ENCODE data around the gene RRP8. TPM values are rescaled to one million over a fixed set of nuclear protein-coding genes. Genes with fewer than 3 reads are reported as not detected.

RRP8 gene
- total and polyA plus RNA-seq, 8 donors: 1.8 to 23.1 (median 14.8) TPM

DNA sequence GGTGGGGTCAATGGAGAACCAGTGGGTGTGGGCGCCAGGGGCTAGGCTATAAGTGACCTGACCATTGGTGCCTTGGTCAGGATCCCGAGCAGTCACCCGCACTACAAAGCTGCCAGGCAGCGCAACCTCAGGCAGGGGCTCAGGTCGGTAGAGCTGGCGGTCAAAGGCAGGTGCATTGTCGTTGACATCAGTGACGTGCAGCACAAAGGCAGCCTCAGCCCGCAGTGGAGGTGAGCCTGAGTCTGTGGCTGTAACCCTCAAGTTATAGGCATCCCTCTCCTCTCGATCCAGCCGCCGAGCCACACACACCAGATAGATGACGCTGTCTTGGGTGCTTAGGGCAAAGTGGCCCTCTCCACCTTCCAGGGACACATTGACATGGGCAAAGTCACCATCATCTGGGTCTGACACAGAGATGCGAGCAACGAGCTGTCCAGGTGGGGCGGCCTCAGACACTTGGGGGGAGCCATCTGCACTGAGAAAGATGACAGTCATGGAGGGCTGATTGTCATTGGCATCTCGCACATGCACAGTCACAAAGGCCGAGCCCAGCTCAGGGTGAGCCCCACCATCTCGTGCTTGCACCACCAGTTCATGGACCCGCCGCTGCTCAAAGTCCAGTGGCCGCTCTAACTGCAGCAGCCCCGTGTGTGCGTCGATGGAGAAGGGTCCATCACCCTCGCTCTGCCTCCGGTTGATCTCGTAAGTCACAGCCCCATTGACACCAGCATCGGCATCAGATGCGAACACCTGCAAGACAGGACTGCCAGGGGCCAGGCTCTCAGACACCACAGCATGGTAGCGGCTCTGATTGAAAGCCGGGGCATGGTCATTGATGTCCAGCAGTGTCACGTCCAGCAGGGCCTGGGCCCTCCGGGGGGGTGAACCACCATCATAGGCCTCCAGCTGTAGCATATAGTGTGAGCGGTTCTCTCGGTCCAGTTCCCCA is 36.9 kb upstream of the RRP8 start:
- WGBS, 5 donors: 85 to 96% (median 95%) methylated on average over 6 to 36 of the region's 36 CpGs
- peaks cover 25 to 40% (median 36%) of the 10 kb centered on the region in 4 donors for H3K4me1 ChIP-seq
- no peak for TF ChIP-seq POLR2AphosphoS5 (IDR thresholded peaks at IDR 0.05)
- no peak for TF ChIP-seq POLR2A (IDR thresholded peaks at IDR 0.05)
- TF ChIP-seq, protein P1, sequence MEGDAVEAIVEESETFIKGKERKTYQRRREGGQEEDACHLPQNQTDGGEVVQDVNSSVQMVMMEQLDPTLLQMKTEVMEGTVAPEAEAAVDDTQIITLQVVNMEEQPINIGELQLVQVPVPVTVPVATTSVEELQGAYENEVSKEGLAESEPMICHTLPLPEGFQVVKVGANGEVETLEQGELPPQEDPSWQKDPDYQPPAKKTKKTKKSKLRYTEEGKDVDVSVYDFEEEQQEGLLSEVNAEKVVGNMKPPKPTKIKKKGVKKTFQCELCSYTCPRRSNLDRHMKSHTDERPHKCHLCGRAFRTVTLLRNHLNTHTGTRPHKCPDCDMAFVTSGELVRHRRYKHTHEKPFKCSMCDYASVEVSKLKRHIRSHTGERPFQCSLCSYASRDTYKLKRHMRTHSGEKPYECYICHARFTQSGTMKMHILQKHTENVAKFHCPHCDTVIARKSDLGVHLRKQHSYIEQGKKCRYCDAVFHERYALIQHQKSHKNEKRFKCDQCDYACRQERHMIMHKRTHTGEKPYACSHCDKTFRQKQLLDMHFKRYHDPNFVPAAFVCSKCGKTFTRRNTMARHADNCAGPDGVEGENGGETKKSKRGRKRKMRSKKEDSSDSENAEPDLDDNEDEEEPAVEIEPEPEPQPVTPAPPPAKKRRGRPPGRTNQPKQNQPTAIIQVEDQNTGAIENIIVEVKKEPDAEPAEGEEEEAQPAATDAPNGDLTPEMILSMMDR (IDR thresholded peaks at IDR 0.05): no peak
- intact Hi-C loops (cut with DNase I; ENCODE audit: low total_unique reads): no loop called here
- H3K4me3 ChIP-seq: no peak overlapping the region
- H3K9me3 ChIP-seq: no peaks in the 10 kb centered on the region
- H3K27me3 ChIP-seq: no peaks in the 10 kb centered on the region
- no peak for DNase-seq
- peaks cover 0 to 18% (median 16%) of the 10 kb centered on the region in 4 donors for H3K36me3 ChIP-seq
- no peak overlapping the region for H3K27ac ChIP-seq

DNA sequence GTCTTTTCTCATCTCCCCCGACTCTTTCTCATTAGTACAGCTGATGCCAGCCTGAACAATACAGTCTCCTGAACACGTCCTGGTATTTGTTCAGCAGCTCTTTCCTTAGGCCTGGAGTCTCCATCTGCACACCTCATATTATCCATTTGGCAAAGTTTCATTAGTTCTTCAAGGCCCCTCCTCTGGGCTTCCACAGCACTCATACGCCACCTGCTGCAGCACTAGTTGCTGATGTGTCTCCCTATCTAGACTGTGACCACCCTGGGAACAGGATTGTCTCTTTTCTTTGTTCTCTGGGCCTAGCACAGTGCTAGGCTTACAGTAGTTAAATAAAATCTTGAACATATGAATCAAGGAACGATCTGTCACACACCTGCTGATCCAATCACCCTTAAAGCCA is 35.0 kb upstream of the RRP8 start:
- 48 to 65% (median 53%) methylated on average over 4 of the region's 4 CpGs for WGBS, 5 donors
- Histone ChIP-seq H3K4me3 (no peak overlapping the region), H3K36me3 (peaks cover 0 to 24% (median 19%) of the 10 kb centered on the region in 4 donors), H3K4me1 (peaks cover 30 to 52% (median 40%) of the 10 kb centered on the region in 4 donors), H3K9me3 (no peaks in the 10 kb centered on the region), H3K27me3 (no peaks in the 10 kb centered on the region), H3K27ac (peak overlapping the region in 4 of 5 donors; percentile 54 to 80 (median 73))
- no peak for DNase-seq
- intact Hi-C loops (cut with DNase I; ENCODE audit: low total_unique reads): no loop called here
- TF ChIP-seq POLR2AphosphoS5 (IDR thresholded peaks at IDR 0.05): no peak
- TF ChIP-seq, protein P1 (IDR thresholded peaks at IDR 0.05): no peak
- no peak for TF ChIP-seq POLR2A (IDR thresholded peaks at IDR 0.05)
- TF ChIP-seq EP300 (IDR thresholded peaks at IDR 0.05): no peak

DNA sequence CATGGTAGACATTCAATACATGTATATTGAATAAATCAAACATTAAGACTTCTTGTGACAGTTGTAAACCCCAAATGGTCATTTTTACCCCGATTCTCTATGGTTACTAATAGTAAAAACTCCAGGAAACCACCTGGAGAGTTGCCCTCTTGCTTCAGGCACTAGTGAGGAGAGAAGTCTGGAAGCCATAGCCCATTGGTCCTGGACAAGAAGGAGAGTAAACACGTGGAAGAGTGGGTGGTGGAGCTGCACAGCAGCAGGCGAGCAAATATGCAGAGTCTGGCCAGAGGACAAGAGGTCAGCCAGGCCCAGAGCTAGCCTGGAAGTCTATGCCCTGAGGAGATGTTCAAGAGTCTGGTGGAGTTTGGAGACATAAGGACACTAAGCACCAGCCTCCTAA is 34.5 kb upstream of the RRP8 start:
- TF ChIP-seq POLR2AphosphoS5 (IDR thresholded peaks at IDR 0.05) (peak in 1 of 3 donors; percentile 33), EP300 (IDR thresholded peaks at IDR 0.05) (no peak)
- intact Hi-C loops (cut with DNase I; ENCODE audit: low total_unique reads): no loop called here

DNA sequence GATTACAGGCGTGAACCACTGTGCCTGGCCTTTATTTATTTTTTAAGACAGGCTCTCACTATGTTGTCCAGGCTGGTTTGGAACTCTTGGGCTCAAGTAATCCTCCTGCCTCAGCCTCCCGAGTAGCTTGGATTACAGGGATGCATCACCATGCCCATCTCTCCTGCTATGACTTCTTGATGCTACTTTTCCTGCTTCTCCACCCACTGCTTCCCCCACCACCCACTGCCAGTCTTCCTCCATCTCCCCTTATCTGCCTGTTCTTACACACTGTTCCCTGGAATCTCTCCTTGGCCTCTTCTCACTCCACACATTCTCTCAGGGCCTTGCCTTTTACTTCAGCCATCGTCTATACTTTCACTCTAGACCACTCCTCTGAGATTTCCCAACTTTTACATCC is 33.1 kb upstream of the RRP8 start:
- Histone ChIP-seq H3K4me1 (peaks cover 30 to 52% (median 40%) of the 10 kb centered on the region in 4 donors), H3K9me3 (no peaks in the 10 kb centered on the region), H3K27ac (peak overlapping the region in 4 of 5 donors; percentile 67 to 80 (median 73)), H3K36me3 (peaks cover 0 to 44% (median 38%) of the 10 kb centered on the region in 4 donors), H3K4me3 (no peak overlapping the region), H3K27me3 (no peaks in the 10 kb centered on the region)
- DNase-seq: no peak
- WGBS, 5 donors: 86 to 94% (median 88%) methylated on average over 3 of the region's 3 CpGs
- intact Hi-C loops (cut with DNase I; ENCODE audit: low total_unique reads): no loop called here
- TF ChIP-seq POLR2A (IDR thresholded peaks at IDR 0.05) (no peak), EP300 (IDR thresholded peaks at IDR 0.05) (no peak), POLR2AphosphoS5 (IDR thresholded peaks at IDR 0.05) (no peak)
- TF ChIP-seq, protein P1 (IDR thresholded peaks at IDR 0.05): no peak

More for the DNA sequence above, 34.5 kb upstream of the RRP8 start:
- WGBS, 5 donors: 10 to 25% (median 12%) methylated on average over 3 of the region's 3 CpGs
- DNase-seq: peak in 1 of 2 donors; percentile 67
- Histone ChIP-seq H3K9me3 (no peaks in the 10 kb centered on the region), H3K36me3 (peaks cover 0 to 30% (median 24%) of the 10 kb centered on the region in 4 donors), H3K27me3 (no peaks in the 10 kb centered on the region), H3K27ac (peak overlapping the region in 4 of 5 donors; percentile 1 to 80 (median 73)), H3K4me3 (no peak overlapping the region), H3K4me1 (peaks cover 30 to 52% (median 40%) of the 10 kb centered on the region in 4 donors)
